PC-9 (cell line): Measurements from ENCODE around the gene PCNX3. TPM values are rescaled to one million over a fixed set of nuclear protein-coding genes. Genes with fewer than 3 reads are reported as not detected.

Experiments used
- BruUV-seq: library from RNA; stranded (reverse); fragments of 400-500 nt; replicated peaks from 2 replicates; lab custom pipeline; 2021; lab: Mats Ljungman, UMichigan
- CTCF ChIA-PET: fragments of 300-600 bp; sonication (Branson Sonifier 250); formaldehyde crosslinking; loops from one replicate; lab custom pipeline; 2022; ENCODE audit warnings: antibody characterized with exemption; lab: Charles Lee
- POLR2A ChIA-PET: fragments of 300-600 bp; sonication (Branson Sonifier 250); formaldehyde crosslinking; loops from one replicate; lab custom pipeline; 2022; ENCODE audit warnings: antibody characterized with exemption; ENCODE audit not compliant: unreplicated experiment; lab: Charles Lee
- DNase-seq, 2 experiments: peaks; one replicate each; pipeline versions ENCODE4 v3.0.0 to v3.0.0-alpha.2; 2015 to 2022; ENCODE audit warnings: mixed read lengths in 1 of 2
- H2AFZ ChIP-seq: fragments of 200-600 bp; sonication (generic); 2 replicates; pipeline ENCODE4 v1.8.1; 2017; ENCODE audit warnings: antibody characterized with exemption
- H3F3A ChIP-seq: fragments of 200-600 bp; sonication (generic); 2 replicates; pipeline ENCODE4 v1.8.1; 2017; ENCODE audit warnings: antibody characterized with exemption, mild to moderate bottlenecking, low read depth; ENCODE audit not compliant: insufficient read depth
- H3K27ac ChIP-seq: fragments of 200-600 bp; sonication (generic); 2 replicates; pipeline ENCODE4 v1.6.1; 2016; ENCODE audit warnings: mixed run types
- H3K27me3 ChIP-seq: fragments of 200-600 bp; sonication (generic); 2 replicates; pipeline ENCODE4 v1.6.1; 2016; ENCODE audit warnings: low read depth, mixed run types; ENCODE audit not compliant: insufficient read depth
- H3K36me3 ChIP-seq: fragments of 200-600 bp; sonication (generic); 2 replicates; pipeline ENCODE4 v1.6.1; 2016; ENCODE audit warnings: low read depth, mixed run types
- H3K4me1 ChIP-seq: fragments of 200-600 bp; sonication (generic); replicated peaks from 2 replicates; pipeline ENCODE4 v1.6.1; 2016; ENCODE audit warnings: mixed run types; ENCODE audit not compliant: insufficient read depth
- H3K4me2 ChIP-seq: fragments of 200-600 bp; sonication (generic); 2 replicates; pipeline ENCODE4 v1.6.1; 2017; ENCODE audit warnings: mixed run types
- H3K4me3 ChIP-seq: fragments of 200-600 bp; sonication (generic); 2 replicates; pipeline ENCODE4 v1.6.1; 2016; ENCODE audit warnings: mixed run types
- H3K79me2 ChIP-seq: fragments of 200-600 bp; sonication (generic); 2 replicates; pipeline ENCODE4 v1.6.1; 2017; ENCODE audit warnings: low read depth, mixed run types
- H3K9me2 ChIP-seq: fragments of 200-600 bp; sonication (generic); 2 replicates; pipeline ENCODE4 v1.8.1; 2017; ENCODE audit warnings: mild to moderate bottlenecking; ENCODE audit not compliant: insufficient read depth
- H3K9me3 ChIP-seq: fragments of 200-600 bp; sonication (generic); 2 replicates; pipeline ENCODE4 v1.8.1; 2016; ENCODE audit warnings: low read depth; ENCODE audit not compliant: insufficient read depth
- H4K20me1 ChIP-seq: fragments of 200-600 bp; sonication (generic); 2 replicates; pipeline ENCODE4 v1.8.1; 2017; ENCODE audit not compliant: insufficient read depth
- EZH2 ChIP-seq: fragments of 200-600 bp; sonication (generic); IDR thresholded peaks from 2 replicates; pipeline ENCODE4 v1.8.0; 2017; ENCODE audit warnings: antibody characterized with exemption, low read depth
- intact Hi-C: fragments of 100-400 bp; cut with micrococcal nuclease; formaldehyde crosslinking; loops from one replicate; pipeline ENCODE4 v1.10.0; 2022; ENCODE audit not compliant: unreplicated experiment
- total RNA-seq: library from RNA; stranded (reverse); gene quantifications from 2 replicates; pipeline ENCODE4 v1.2.3, GENCODE V29; 2021
- TF ChIP-seq, protein P1 (sequence below): fragments of 200-600 bp; sonication (generic); conservative IDR thresholded peaks from 2 replicates; pipeline ENCODE4 v1.6.1; 2017; ENCODE audit warnings: mixed run types, antibody characterized with exemption, mild to moderate bottlenecking, moderate library complexity

PCNX3 gene
- total RNA-seq, 1 experiment from 2014 or later, result 76.9 TPM

DNA sequence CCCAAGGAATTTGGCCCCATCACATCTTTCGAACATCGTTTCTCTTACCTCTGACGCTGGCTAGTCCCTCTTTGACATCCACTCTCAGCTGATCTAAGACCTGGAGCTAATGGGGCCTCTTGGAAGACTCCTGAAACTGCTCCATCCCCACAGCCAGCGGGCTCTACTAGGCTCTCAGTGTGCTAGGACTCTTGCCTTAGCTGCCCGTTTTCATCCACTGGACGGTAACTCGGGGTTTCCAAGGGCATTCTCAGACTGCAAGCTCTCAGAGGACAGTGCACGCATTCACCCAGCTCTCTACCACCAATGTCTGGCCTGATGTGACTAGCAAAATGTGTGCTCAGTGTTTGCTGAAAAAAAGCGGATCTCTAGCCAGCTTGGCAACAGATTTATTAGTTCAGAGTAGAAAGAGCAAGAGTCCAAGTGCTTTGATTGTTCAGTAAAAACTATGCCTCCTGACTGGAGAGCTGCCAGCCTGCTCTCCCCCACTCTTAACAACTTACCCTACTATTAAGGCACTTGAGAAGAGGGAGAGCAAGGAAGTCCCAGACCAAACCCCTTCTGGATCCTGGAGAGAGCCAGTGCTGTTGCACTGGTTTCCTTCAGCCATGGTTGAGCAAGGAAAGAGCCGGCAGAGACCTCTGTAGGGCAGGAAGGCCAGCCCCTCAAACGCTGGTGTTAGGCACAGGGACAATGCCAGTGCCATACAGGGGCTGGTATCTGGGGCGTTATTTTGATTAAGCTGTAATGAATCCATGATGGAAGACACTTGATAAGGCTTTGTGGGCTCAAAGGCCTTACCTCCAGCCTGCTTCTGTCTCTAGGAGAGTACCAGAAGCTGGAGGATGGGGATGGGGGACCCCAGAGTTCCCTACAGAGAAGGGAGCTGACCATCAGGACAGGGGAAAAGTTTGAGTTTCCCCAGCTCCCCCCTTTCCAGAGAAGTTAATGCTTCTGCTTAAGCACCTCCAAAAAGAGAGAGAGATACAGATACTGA, 38.0 kb downstream of the PCNX3 start:
- Histone ChIP-seq H3K4me1 (peaks cover 35% of the 10 kb centered on the region), H3F3A (peaks cover 46% of the 10 kb centered on the region), H3K27me3 (no peaks in the 10 kb centered on the region), H2AFZ (0 out of 2 replicates have a peak overlapping the region, but pooled peaks have one; percentile 68), H3K79me2 (no peaks in the 10 kb centered on the region), H3K4me2 (peak overlapping the region; percentile 76), H3K27ac (peak overlapping the region; percentile 76), H3K4me3 (peak overlapping the region; percentile 64; the same call in 1 of the 2 replicates), H4K20me1 (no peaks in the 10 kb centered on the region), H3K9me2 (no peaks in the 10 kb centered on the region), H3K9me3 (no peaks in the 10 kb centered on the region), H3K36me3 (peaks cover 17% of the 10 kb centered on the region; the same call in 1 of the 2 replicates)
- TF ChIP-seq, protein P1, sequence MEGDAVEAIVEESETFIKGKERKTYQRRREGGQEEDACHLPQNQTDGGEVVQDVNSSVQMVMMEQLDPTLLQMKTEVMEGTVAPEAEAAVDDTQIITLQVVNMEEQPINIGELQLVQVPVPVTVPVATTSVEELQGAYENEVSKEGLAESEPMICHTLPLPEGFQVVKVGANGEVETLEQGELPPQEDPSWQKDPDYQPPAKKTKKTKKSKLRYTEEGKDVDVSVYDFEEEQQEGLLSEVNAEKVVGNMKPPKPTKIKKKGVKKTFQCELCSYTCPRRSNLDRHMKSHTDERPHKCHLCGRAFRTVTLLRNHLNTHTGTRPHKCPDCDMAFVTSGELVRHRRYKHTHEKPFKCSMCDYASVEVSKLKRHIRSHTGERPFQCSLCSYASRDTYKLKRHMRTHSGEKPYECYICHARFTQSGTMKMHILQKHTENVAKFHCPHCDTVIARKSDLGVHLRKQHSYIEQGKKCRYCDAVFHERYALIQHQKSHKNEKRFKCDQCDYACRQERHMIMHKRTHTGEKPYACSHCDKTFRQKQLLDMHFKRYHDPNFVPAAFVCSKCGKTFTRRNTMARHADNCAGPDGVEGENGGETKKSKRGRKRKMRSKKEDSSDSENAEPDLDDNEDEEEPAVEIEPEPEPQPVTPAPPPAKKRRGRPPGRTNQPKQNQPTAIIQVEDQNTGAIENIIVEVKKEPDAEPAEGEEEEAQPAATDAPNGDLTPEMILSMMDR, result no peak
- no peak for TF ChIP-seq EZH2
- intact Hi-C loops, result loop anchor here (2.0 to 5.0 kb wide), 3 partner anchors 15 to 359 kb away; partner anchors contain the start of genes CST6, PCNX3 and SIPA1
- ChIA-PET POLR2A (interaction anchor here (0.5 to 1.0 kb wide), 4 partner anchors 16 to 668 kb away, joined by 3 to 12 read pairs (median 4); partner anchors contain the start of gene SIPA1), CTCF (interaction anchor here (0.6 kb wide), 1 partner anchor 138 kb away, joined by 3 read pairs; no protein-coding TSS in a partner anchor)
- BruUV-seq, result no TSS peak
- no peak for DNase-seq

DNA sequence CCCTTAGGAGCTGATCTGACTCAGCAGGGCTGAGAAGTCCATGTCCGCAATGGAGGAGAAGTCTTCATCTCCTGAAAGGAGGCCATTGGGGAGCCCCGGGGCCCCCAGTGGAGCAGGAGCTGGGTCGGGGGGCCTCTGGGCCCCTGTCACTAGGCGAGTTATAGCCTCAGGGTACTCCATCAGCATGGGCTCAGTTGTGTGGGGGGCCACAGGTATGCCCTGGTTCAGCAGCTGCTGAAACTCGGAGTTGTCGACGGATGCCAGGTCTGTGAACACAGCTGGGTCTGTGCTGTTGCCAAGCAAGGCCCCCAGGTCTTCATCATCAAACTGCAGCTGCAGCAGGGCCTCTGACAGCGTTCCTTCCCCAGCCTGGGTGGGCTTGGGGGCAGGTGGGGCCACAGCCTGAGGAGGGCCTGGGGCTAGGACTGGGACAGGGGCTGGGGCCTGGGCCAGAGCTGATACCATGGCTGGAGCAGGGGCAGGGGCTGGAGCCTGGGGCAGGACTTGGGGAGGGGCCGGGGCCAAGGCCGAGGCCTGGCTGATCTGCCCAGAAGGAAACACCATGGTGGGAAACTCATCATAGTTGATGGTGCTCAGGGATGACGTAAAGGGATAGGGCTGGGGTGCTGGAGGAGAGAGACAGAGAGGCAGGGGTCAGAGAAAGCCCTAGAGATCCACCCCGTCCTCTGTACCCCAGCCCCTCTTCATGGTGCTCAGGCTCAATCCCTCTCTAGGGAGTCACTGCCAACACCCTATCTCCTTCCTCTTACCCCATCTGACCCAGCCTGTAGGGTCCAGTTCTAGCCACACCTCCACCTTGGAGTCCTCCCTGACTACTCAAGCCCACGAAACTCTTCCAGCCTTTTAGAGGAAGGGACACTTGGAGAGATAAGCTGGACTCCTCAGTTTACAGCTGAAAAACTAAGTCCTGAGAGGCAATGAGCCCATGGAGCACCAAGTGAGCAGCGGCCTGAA, 39.1 kb downstream of the PCNX3 start:
- no peak overlapping the region for H3K4me3 ChIP-seq
- no peak for DNase-seq
- CTCF ChIA-PET, result interaction anchor here (0.7 kb wide), 1 partner anchor 77 kb away, joined by 8 read pairs; no protein-coding TSS in a partner anchor
- H3K36me3 ChIP-seq, result peaks cover 26% of the 10 kb centered on the region; the same call in 1 of the 2 replicates
- no peak overlapping the region for H2AFZ ChIP-seq
- H3K79me2 ChIP-seq, result no peaks in the 10 kb centered on the region
- no peak overlapping the region for H3K27ac ChIP-seq
- H3K4me2 ChIP-seq, result 0 out of 2 replicates have a peak overlapping the region, but pooled peaks have one; percentile 76
- peaks cover 41% of the 10 kb centered on the region for H3F3A ChIP-seq
- H3K9me2 ChIP-seq, result no peaks in the 10 kb centered on the region
- intact Hi-C loops, result loop anchor here (5.0 kb wide), 2 partner anchors 37 to 358 kb away; partner anchors contain the start of genes CST6 and PCNX3
- H4K20me1 ChIP-seq, result no peaks in the 10 kb centered on the region; the same call in 1 of the 2 replicates
- H3K9me3 ChIP-seq, result no peaks in the 10 kb centered on the region
- peaks cover 35% of the 10 kb centered on the region for H3K4me1 ChIP-seq
- H3K27me3 ChIP-seq, result no peaks in the 10 kb centered on the region
- TF ChIP-seq EZH2, result no peak
- BruUV-seq, result no TSS peak
- POLR2A ChIA-PET, result interaction anchor here (0.8 kb wide), 1 partner anchor 16 kb away, joined by 6 read pairs; the partner anchor contains the start of gene SIPA1

GRCh38 chr11:65655570-65656332, 40.2 kb downstream of the PCNX3 start:
- no TSS peak for BruUV-seq
- Histone ChIP-seq H3F3A (peaks cover 38% of the 10 kb centered on the region), H3K9me2 (no peaks in the 10 kb centered on the region), H3K4me2 (no peak overlapping the region), H3K4me3 (no peak overlapping the region), H3K36me3 (peaks cover 34% of the 10 kb centered on the region; the same call in 1 of the 2 replicates), H3K27me3 (no peaks in the 10 kb centered on the region), H3K79me2 (peaks cover 6% of the 10 kb centered on the region), H3K9me3 (no peaks in the 10 kb centered on the region), H4K20me1 (no peaks in the 10 kb centered on the region; the same call in none of the 2 replicates), H3K27ac (no peak overlapping the region), H3K4me1 (peaks cover 29% of the 10 kb centered on the region), H2AFZ (no peak overlapping the region)
- POLR2A ChIA-PET, result interaction anchor here (0.8 kb wide), 1 partner anchor 18 kb away, joined by 6 read pairs; the partner anchor contains the start of gene SIPA1
- no peak for TF ChIP-seq EZH2
- TF ChIP-seq, protein P1, result no peak
- no peak for DNase-seq
- intact Hi-C loops, result no loop called here
- CTCF ChIA-PET, result no interaction called here
